H1 (cell line): ENCODE measurements around the gene DOCK1.
"Not testable (repeated sequence)": the region's sequence is repeated elsewhere in the genome, so short reads cannot be mapped to it uniquely, and the experiment has no call there.

ENCODE experiments used
- BRCA1 ChIP-seq: IDR thresholded peaks from 2 replicates; pipeline ENCODE4 v1.6.1; 2012; ENCODE audit warnings: low read depth, low read length, improper control_type of control experiment
- KDM5A ChIP-seq: fragments of 200-600 bp; IDR thresholded peaks from 2 replicates; pipeline ENCODE4 v1.7.1; 2012; ENCODE audit warnings: mild to moderate bottlenecking, low read length, inconsistent platforms, mixed read lengths
- SP2 ChIP-seq: IDR thresholded peaks from 2 replicates; pipeline ENCODE4 v1.6.1; 2012; ENCODE audit warnings: mild to moderate bottlenecking, low read length, inconsistent platforms

GRCh38 chr10:126890797-126891196 lies 14.4 kb upstream of the DOCK1 start:
- not testable (repeated sequence) for TF ChIP-seq KDM5A, SP2, BRCA1
